Measurements from ENCODE around the gene NFATC2. TPM values are rescaled to one million over a fixed set of nuclear protein-coding genes. Genes with fewer than 3 reads are reported as not detected.

NFATC2 gene
- total and polyA plus RNA-seq, 2 of the 8 experiments (the other 6 are each of a cell fraction or from before 2014, with no cell fraction given), result 0.27 to 0.91 TPM

GRCh38 chr20:51469578-51470498 is 72.7 kb downstream of the NFATC2 start:
- no peak overlapping the region for H3K4me3 ChIP-seq (ENCODE audit: extremely low read depth in 1 of 4, insufficient read depth in 2 of 4, low read depth in 3 of 4, low read length in 4 of 4)
- 0 out of 2 replicates have a peak overlapping the region, but pooled peaks have one; percentile 17 for H2BK12ac ChIP-seq (ENCODE audit: low read depth, low read length)
- no peaks in the 10 kb centered on the region for H3K36me3 ChIP-seq (ENCODE audit: control insufficient read depth in 2 of 4, insufficient read depth in 4 of 4, low read length in 3 of 4)
- no peak for TF ChIP-seq RAD21 (IDR thresholded peaks at IDR 0.05 in 1 of 2, conservative IDR thresholded peaks at IDR 0.05 in 1 of 2; ENCODE audit: low read depth in 2 of 2, low read length in 2 of 2)
- TF ChIP-seq SIX5 (IDR thresholded peaks at IDR 0.05; ENCODE audit: low read depth, low read length), result no peak
- TF ChIP-seq RFX5 (IDR thresholded peaks at IDR 0.05; ENCODE audit: borderline replicate concordance, low read depth, low read length), result no peak
- H3K4me1 ChIP-seq (replicated peaks in 1 of 4; ENCODE audit: control insufficient read depth in 3 of 4, insufficient read depth in 4 of 4, low read length in 3 of 4), result no peaks in the 10 kb centered on the region
- no peak overlapping the region for H4K5ac ChIP-seq (ENCODE audit: insufficient read length, low read depth, low read length)
- H3K9me3 ChIP-seq (ENCODE audit: insufficient read depth in 2 of 2, low read depth in 1 of 2, low read length in 1 of 2), result no peaks in the 10 kb centered on the region
- no peak overlapping the region for H3K4ac ChIP-seq (replicated peaks; ENCODE audit: insufficient read length, low read depth, low read length)
- no peak overlapping the region for H2AFZ ChIP-seq (ENCODE audit: low read length)
- no peak overlapping the region for H2BK15ac ChIP-seq (ENCODE audit: low read length)
- H4K20me1 ChIP-seq (replicated peaks in 1 of 2; ENCODE audit: control insufficient read depth in 1 of 2, insufficient read depth in 2 of 2, low read length in 2 of 2), result peaks cover 0 to 2% of the 10 kb centered on the region in 2 experiments
- H2AK5ac ChIP-seq (ENCODE audit: low read depth, low read length), result no peak overlapping the region
- no peak overlapping the region for H4K91ac ChIP-seq (replicated peaks; ENCODE audit: insufficient read length, low read length)
- DNase-seq (ENCODE audit: low read depth in 1 of 2, low spot score in 2 of 2), result no peak
- H4K8ac ChIP-seq (ENCODE audit: extremely low read depth, insufficient read depth, low read length), result no peak overlapping the region
- H3K79me1 ChIP-seq (ENCODE audit: low read depth, low read length), result no peaks in the 10 kb centered on the region
- no peak overlapping the region for H3K18ac ChIP-seq (ENCODE audit: extremely low read depth, low read length)
- H3K27me3 ChIP-seq (replicated peaks in 1 of 4; ENCODE audit: control insufficient read depth in 3 of 4, extremely low read depth in 1 of 4, insufficient read depth in 3 of 4, low read length in 3 of 4), result no peaks in the 10 kb centered on the region
- no peak overlapping the region for H2BK5ac ChIP-seq (ENCODE audit: low read depth, low read length)
- 87% methylated on average over 11 of the region's 11 CpGs; no CpG with 5 or more reads in 1 of the 2 experiments for WGBS, 2 experiments (ENCODE audit: extremely low coverage in 1 of 2, insufficient coverage in 1 of 2, insufficient read length in 1 of 2, insufficient replicate concordance in 2 of 2, low coverage in 1 of 2, low lambda C conversion rate in 2 of 2, missing lambda C conversion rate in 1 of 2)
- H3K9ac ChIP-seq (replicated peaks in 1 of 4; ENCODE audit: extremely low read depth in 1 of 4, low read depth in 3 of 4, low read length in 3 of 4), result no peak overlapping the region; a peak in 1 of 7 replicates
- H3K23ac ChIP-seq (ENCODE audit: insufficient read length), result no peak overlapping the region
- no peak overlapping the region for H3K27ac ChIP-seq (ENCODE audit: low read depth, low read length)
- no peak overlapping the region for H3K56ac ChIP-seq (replicated peaks; ENCODE audit: insufficient read length, low read depth, low read length)
- FAIRE-seq, result no peak
- H3K79me2 ChIP-seq (ENCODE audit: control insufficient read depth in 1 of 2, insufficient read depth in 2 of 2, low read length in 2 of 2), result no peaks in the 10 kb centered on the region
- H2BK20ac ChIP-seq (ENCODE audit: low read length), result no peak overlapping the region
- no peak overlapping the region for H3K4me2 ChIP-seq (ENCODE audit: insufficient read depth in 1 of 2, low read depth in 2 of 2, low read length in 2 of 2)
- ChIA-PET CTCF (ENCODE audit: partially characterized antibody) (no interaction called here), POLR2A (ENCODE audit: partially characterized antibody) (no interaction called here)
- no peak overlapping the region for H3K14ac ChIP-seq (ENCODE audit: insufficient read length)
- H2BK120ac ChIP-seq (replicated peaks; ENCODE audit: low read depth, low read length), result no peak overlapping the region
- no peaks in the 10 kb centered on the region for H3K23me2 ChIP-seq (ENCODE audit: low read depth, low read length)
